HepG2 (cell line): Measurements from ENCODE around the gene CACNA1I. TPM values are rescaled to one million over a fixed set of nuclear protein-coding genes. Genes with fewer than 3 reads are reported as not detected.

Experiments used
- AGO2 ChIP-seq: fragments of 200-400 bp; formaldehyde crosslinking; optimal IDR thresholded peaks from 2 replicates; pipeline ENCODE3; 2017; ENCODE audit warnings: mild to moderate bottlenecking, low read depth, low read length, moderate library complexity
- DNMT1 ChIP-seq: sonication (generic); formaldehyde crosslinking; IDR thresholded peaks from 2 replicates; pipeline ENCODE4 v1.5.1; 2020; ENCODE audit warnings: mild to moderate bottlenecking, missing genetic modification reagents
- ETV6 ChIP-seq: sonication (generic); formaldehyde crosslinking; conservative IDR thresholded peaks from 2 replicates; pipeline ENCODE4 v1.4.0; 2020; ENCODE audit warnings: missing genetic modification reagents
- FOSL2 ChIP-seq: sonication (generic); formaldehyde crosslinking; IDR thresholded peaks from 2 replicates; pipeline ENCODE4 v1.4.0; 2020; ENCODE audit warnings: missing genetic modification reagents
- FOXK1 ChIP-seq: sonication (generic); formaldehyde crosslinking; IDR thresholded peaks from 2 replicates; pipeline ENCODE4 v1.4.0; 2020; ENCODE audit warnings: low read depth, missing genetic modification reagents, borderline replicate concordance
- MXI1 ChIP-seq: IDR thresholded peaks from 3 replicates; pipeline ENCODE4 v1.6.1; 2012; ENCODE audit warnings: low read depth, low read length, inconsistent platforms, borderline replicate concordance
- PAWR ChIP-seq: sonication (generic); formaldehyde crosslinking; IDR thresholded peaks from 2 replicates; pipeline ENCODE4 v1.4.0; 2020; ENCODE audit warnings: missing genetic modification reagents, mild to moderate bottlenecking, borderline replicate concordance
- RARA ChIP-seq: IDR thresholded peaks from 2 replicates; pipeline ENCODE4 v1.6.1; 2016; ENCODE audit warnings: missing genetic modification reagents, missing compliant biosample characterization
- SNRNP70 ChIP-seq: fragments of 200-400 bp; formaldehyde crosslinking; IDR thresholded peaks from 2 replicates; pipeline ENCODE4 v1.6.1; 2017; ENCODE audit warnings: mild to moderate bottlenecking, low read depth, low read length, moderate library complexity
- TCF7 ChIP-seq: sonication (generic); IDR thresholded peaks from 2 replicates; pipeline ENCODE4 v1.6.1; 2016; ENCODE audit warnings: antibody characterized with exemption, low read depth
- ZNF124 ChIP-seq: sonication (generic); formaldehyde crosslinking; IDR thresholded peaks from 2 replicates; pipeline ENCODE4 v1.4.0; 2020; ENCODE audit warnings: missing genetic modification reagents
- ZNF547 ChIP-seq: sonication (generic); formaldehyde crosslinking; IDR thresholded peaks from 2 replicates; pipeline ENCODE4 v1.5.1; 2020; ENCODE audit warnings: mild to moderate bottlenecking, missing genetic modification reagents
- polyA plus RNA-seq, 8 experiments: library from polyadenylated mRNA; depleted of rRNA in 3 of 8; stranded (reverse) in 7 of 8; unstranded in 1 of 8; fragments of >200 nt; fragmentation: Illumina TruSeq in 4 of 8; extraction: Trizol in 4 of 8; gene quantifications; 2 replicates each; pipeline versions ENCODE4 v1.2.1 to v1.2.3, GENCODE V29; 2011 to 2016; ENCODE audit warnings: low read depth in 4 of 8, missing spikeins in 1 of 8, mixed read lengths in 1 of 8; ENCODE audit not compliant: insufficient read depth in 1 of 8
- total RNA-seq, 5 experiments: library from RNA; depleted of rRNA; stranded (reverse); fragments of >200 nt; fragmentation: Illumina TruSeq; extraction: Trizol; gene quantifications; 2 replicates each; pipeline ENCODE4 v1.2.3, GENCODE V29; 2016; ENCODE audit warnings: low read depth in 1 of 5
- TF ChIP-seq, protein P1 (sequence below): sonication (generic); formaldehyde crosslinking; IDR thresholded peaks from 2 replicates; pipeline ENCODE4 v1.4.0; 2020; ENCODE audit warnings: mild to moderate bottlenecking, low read depth, missing genetic modification reagents
- TF ChIP-seq, protein P2 (sequence below): IDR thresholded peaks from 2 replicates; pipeline ENCODE4 v1.6.1; 2016
- TF ChIP-seq, protein P3 (sequence below): sonication (generic); formaldehyde crosslinking; IDR thresholded peaks from 2 replicates; pipeline ENCODE4 v1.4.0; 2020; ENCODE audit warnings: mild to moderate bottlenecking, missing genetic modification reagents, borderline replicate concordance
- TF ChIP-seq, protein P4 (sequence below): sonication (generic); formaldehyde crosslinking; IDR thresholded peaks from 2 replicates; pipeline ENCODE4 v1.8.0; 2023; ENCODE audit warnings: mild to moderate bottlenecking, missing genetic modification reagents
- TF ChIP-seq, protein P5 (sequence below): sonication (generic); formaldehyde crosslinking; IDR thresholded peaks from 2 replicates; pipeline ENCODE4 v1.5.1; 2020; ENCODE audit warnings: missing genetic modification reagents, mild to moderate bottlenecking, borderline replicate concordance
- TF ChIP-seq, protein P6 (sequence below): sonication (generic); formaldehyde crosslinking; IDR thresholded peaks from 2 replicates; pipeline ENCODE4 v1.8.1; 2023; ENCODE audit warnings: mild to moderate bottlenecking, moderate library complexity, missing genetic modification reagents
- TF ChIP-seq, protein P7 (sequence below): fragments of 450-650 bp; IDR thresholded peaks from 2 replicates; pipeline ENCODE4 v1.6.1; 2017; ENCODE audit warnings: mild to moderate bottlenecking

Gene CACNA1I
- total and polyA plus RNA-seq, 2 of the 13 experiments (the other 11 are each of a cell fraction or from before 2014, with no cell fraction given) = not detected

DNA sequence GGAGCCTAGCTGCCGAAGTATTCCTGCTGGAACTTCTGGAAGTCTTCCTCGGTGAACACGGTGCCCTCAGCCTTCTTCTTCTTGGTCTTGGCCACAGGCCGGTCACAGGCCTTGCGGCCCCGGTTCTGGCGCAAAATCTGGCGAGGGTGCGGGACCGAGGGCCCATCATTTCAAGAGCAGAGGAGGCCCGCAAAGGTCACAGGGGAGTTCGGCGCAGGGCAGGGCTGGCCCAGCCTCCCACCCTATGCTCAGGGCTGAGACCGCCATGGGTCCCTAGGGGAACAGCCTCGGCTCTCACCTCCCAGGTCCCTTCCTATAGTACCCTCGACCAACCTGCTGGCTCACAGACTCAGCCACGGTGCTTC is 41.1 kb upstream of the CACNA1I start (continued):
- TF ChIP-seq, protein P1, sequence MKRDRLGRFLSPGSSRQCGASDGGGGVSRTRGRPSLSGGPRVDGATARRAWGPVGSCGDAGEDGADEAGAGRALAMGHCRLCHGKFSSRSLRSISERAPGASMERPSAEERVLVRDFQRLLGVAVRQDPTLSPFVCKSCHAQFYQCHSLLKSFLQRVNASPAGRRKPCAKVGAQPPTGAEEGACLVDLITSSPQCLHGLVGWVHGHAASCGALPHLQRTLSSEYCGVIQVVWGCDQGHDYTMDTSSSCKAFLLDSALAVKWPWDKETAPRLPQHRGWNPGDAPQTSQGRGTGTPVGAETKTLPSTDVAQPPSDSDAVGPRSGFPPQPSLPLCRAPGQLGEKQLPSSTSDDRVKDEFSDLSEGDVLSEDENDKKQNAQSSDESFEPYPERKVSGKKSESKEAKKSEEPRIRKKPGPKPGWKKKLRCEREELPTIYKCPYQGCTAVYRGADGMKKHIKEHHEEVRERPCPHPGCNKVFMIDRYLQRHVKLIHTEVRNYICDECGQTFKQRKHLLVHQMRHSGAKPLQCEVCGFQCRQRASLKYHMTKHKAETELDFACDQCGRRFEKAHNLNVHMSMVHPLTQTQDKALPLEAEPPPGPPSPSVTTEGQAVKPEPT (CRISPR knock-in tag) = no peak
- TF ChIP-seq, protein P2, sequence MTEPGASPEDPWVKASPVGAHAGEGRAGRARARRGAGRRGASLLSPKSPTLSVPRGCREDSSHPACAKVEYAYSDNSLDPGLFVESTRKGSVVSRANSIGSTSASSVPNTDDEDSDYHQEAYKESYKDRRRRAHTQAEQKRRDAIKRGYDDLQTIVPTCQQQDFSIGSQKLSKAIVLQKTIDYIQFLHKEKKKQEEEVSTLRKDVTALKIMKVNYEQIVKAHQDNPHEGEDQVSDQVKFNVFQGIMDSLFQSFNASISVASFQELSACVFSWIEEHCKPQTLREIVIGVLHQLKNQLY (CRISPR knock-in tag) = no peak
- TF ChIP-seq, protein P3, sequence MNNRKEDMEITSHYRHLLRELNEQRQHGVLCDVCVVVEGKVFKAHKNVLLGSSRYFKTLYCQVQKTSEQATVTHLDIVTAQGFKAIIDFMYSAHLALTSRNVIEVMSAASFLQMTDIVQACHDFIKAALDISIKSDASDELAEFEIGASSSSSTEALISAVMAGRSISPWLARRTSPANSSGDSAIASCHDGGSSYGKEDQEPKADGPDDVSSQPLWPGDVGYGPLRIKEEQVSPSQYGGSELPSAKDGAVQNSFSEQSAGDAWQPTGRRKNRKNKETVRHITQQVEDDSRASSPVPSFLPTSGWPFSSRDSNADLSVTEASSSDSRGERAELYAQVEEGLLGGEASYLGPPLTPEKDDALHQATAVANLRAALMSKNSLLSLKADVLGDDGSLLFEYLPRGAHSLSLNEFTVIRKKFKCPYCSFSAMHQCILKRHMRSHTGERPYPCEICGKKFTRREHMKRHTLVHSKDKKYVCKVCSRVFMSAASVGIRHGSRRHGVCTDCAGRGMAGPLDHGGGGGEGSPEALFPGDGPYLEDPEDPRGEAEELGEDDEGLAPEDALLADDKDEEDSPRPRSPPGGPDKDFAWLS (CRISPR knock-in tag) = no peak
- TF ChIP-seq, protein P4, sequence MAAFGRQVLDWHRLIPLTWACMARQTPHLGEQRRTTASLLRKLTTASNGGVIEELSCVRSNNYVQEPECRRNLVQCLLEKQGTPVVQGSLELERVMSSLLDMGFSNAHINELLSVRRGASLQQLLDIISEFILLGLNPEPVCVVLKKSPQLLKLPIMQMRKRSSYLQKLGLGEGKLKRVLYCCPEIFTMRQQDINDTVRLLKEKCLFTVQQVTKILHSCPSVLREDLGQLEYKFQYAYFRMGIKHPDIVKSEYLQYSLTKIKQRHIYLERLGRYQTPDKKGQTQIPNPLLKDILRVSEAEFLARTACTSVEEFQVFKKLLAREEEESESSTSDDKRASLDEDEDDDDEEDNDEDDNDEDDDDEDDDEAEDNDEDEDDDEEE (CRISPR knock-in tag) = no peak
- 0 out of 2 replicates have a peak, but pooled peaks have one; percentile 0 for TF ChIP-seq ETV6 (CRISPR knock-in tag)
- no peak for TF ChIP-seq MXI1
- no peak for TF ChIP-seq SNRNP70
- TF ChIP-seq ZNF547 = no peak
- TF ChIP-seq AGO2 = peak; percentile 36
- TF ChIP-seq, protein P5, sequence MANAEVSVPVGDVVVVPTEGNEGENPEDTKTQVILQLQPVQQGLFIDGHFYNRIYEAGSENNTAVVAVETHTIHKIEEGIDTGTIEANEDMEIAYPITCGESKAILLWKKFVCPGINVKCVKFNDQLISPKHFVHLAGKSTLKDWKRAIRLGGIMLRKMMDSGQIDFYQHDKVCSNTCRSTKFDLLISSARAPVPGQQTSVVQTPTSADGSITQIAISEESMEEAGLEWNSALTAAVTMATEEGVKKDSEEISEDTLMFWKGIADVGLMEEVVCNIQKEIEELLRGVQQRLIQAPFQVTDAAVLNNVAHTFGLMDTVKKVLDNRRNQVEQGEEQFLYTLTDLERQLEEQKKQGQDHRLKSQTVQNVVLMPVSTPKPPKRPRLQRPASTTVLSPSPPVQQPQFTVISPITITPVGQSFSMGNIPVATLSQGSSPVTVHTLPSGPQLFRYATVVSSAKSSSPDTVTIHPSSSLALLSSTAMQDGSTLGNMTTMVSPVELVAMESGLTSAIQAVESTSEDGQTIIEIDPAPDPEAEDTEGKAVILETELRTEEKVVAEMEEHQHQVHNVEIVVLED (CRISPR knock-in tag) = no peak
- peak; percentile 15; the same call in 1 of the 2 replicates for TF ChIP-seq DNMT1 (CRISPR knock-in tag)
- no peak for TF ChIP-seq FOSL2
- TF ChIP-seq ZNF124 = no peak
- no peak for TF ChIP-seq RARA (CRISPR knock-in tag)
- TF ChIP-seq, protein P6, sequence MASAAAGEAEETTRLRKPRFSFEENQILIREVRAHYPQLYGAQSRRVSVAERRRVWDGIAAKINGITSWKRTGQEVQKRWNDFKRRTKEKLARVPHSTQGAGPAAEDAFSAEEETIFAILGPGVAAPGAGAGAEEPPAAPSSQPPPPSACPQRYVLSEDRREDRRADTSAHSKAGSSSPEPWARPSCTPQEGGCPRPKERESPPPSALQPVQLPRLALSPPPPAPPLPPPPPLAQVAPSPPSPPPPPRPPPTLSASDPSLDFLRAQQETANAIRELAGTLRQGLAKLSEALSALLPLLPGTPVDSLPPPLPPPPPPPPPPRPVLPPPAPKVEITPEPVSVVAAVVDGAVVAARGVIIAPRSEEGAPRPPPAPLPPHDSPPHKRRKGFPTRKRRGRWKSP (CRISPR knock-in tag) = no peak
- no peak for TF ChIP-seq FOXK1 (CRISPR knock-in tag)
- TF ChIP-seq TCF7 = no peak
- TF ChIP-seq, protein P7, sequence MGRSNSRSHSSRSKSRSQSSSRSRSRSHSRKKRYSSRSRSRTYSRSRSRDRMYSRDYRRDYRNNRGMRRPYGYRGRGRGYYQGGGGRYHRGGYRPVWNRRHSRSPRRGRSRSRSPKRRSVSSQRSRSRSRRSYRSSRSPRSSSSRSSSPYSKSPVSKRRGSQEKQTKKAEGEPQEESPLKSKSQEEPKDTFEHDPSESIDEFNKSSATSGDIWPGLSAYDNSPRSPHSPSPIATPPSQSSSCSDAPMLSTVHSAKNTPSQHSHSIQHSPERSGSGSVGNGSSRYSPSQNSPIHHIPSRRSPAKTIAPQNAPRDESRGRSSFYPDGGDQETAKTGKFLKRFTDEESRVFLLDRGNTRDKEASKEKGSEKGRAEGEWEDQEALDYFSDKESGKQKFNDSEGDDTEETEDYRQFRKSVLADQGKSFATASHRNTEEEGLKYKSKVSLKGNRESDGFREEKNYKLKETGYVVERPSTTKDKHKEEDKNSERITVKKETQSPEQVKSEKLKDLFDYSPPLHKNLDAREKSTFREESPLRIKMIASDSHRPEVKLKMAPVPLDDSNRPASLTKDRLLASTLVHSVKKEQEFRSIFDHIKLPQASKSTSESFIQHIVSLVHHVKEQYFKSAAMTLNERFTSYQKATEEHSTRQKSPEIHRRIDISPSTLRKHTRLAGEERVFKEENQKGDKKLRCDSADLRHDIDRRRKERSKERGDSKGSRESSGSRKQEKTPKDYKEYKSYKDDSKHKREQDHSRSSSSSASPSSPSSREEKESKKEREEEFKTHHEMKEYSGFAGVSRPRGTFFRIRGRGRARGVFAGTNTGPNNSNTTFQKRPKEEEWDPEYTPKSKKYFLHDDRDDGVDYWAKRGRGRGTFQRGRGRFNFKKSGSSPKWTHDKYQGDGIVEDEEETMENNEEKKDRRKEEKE = no peak
- no peak for TF ChIP-seq PAWR (CRISPR knock-in tag)
